Skeletal muscle satellite cell (primary cell): ENCODE results near the gene KRTAP4-1.
"Not testable (repeated sequence)": the region's sequence is repeated elsewhere in the genome, so short reads cannot be mapped to it uniquely, and the experiment has no call there.

Experiments
- H3K27me3 ChIP-seq: 2 replicates; pipeline ENCODE4 v1.7.0; 2013; ENCODE audit warnings: low read length; ENCODE audit not compliant: control insufficient read depth, insufficient read depth
- H3K36me3 ChIP-seq: 2 replicates; pipeline ENCODE4 v1.7.0; 2013; ENCODE audit warnings: mild to moderate bottlenecking, control low read depth, low read length; ENCODE audit not compliant: insufficient read depth
- H3K4me1 ChIP-seq: 2 replicates; pipeline ENCODE4 v1.7.0; 2013; ENCODE audit warnings: low read length; ENCODE audit not compliant: control insufficient read depth, insufficient read depth
- H3K4me2 ChIP-seq: 2 replicates; pipeline ENCODE4 v1.7.0; 2013; ENCODE audit warnings: mild to moderate bottlenecking, low read length
- H3K4me3 ChIP-seq: 2 replicates; pipeline ENCODE4 v1.7.0; 2013; ENCODE audit warnings: low read length
- H3K9ac ChIP-seq: 2 replicates; pipeline ENCODE4 v1.7.0; 2013; ENCODE audit warnings: mild to moderate bottlenecking, low read depth, low read length, moderate library complexity
- H3K9me3 ChIP-seq: replicated peaks from 2 replicates; pipeline ENCODE4 v1.7.0; 2013; ENCODE audit warnings: mild to moderate bottlenecking, control low read depth, low read length

The KRTAP4-1 gene

GRCh38 chr17:41167561-41167960, 17.1 kb downstream of the KRTAP4-1 start:
- H3K36me3 ChIP-seq: no peaks in the 10 kb centered on the region
- no peak overlapping the region for H3K4me3 ChIP-seq
- H3K9ac ChIP-seq: no peak overlapping the region
- no peaks in the 10 kb centered on the region for H3K27me3 ChIP-seq
- H3K9me3 ChIP-seq: no peaks in the 10 kb centered on the region
- no peak overlapping the region for H3K4me2 ChIP-seq
- H3K4me1 ChIP-seq: no peaks in the 10 kb centered on the region

GRCh38 chr17:41163828-41164227, 20.9 kb downstream of the KRTAP4-1 start:
- no peak overlapping the region for H3K9ac ChIP-seq
- no peaks in the 10 kb centered on the region for H3K4me1 ChIP-seq
- no peaks in the 10 kb centered on the region for H3K9me3 ChIP-seq
- H3K4me3 ChIP-seq: no peak overlapping the region
- no peaks in the 10 kb centered on the region for H3K36me3 ChIP-seq
- no peak overlapping the region for H3K4me2 ChIP-seq
- no peaks in the 10 kb centered on the region for H3K27me3 ChIP-seq

DNA sequence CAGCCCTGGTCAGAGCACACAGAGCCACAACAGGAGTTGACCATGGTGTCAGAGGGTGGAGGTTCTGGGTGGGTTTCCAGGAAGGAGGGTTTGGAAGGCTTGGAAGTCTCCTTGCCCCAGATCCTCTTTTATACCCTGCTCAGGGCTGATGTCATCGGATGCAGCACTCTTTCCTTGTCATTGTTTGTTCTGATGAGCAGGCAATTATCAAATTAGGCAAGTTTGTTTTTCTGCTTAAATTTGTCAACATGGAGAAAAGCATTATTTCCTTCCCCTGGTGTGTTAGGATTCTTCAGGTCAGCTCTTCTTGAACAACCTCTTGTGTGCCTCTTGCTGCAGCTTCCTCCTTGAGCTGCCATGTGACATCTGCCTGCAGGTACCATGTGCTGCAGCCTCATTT, 24.1 kb downstream of the KRTAP4-1 start, which contains the start of gene KRTAP4-4:
TSS of gene KRTAP4-4 (minus strand) at position 101 of the 400 bp plus-strand sequence. CDS start at position 44, 57 bp downstream.
- no peak within 1 kb of the TSS for H3K9ac ChIP-seq
- H3K9me3 ChIP-seq: no peaks in the 10 kb centered on the region
- no peak within 1 kb of the TSS for H3K4me2 ChIP-seq
- no peaks in the 10 kb centered on the region for H3K36me3 ChIP-seq
- no peaks in the 10 kb centered on the region for H3K4me1 ChIP-seq
- H3K27me3 ChIP-seq: no peaks in the 10 kb centered on the region
- no peak within 1 kb of the TSS for H3K4me3 ChIP-seq

- not testable (repeated sequence) for H3K9me3 ChIP-seq, H3K4me1 ChIP-seq, H3K27me3 ChIP-seq, H3K36me3 ChIP-seq, H3K9ac ChIP-seq, H3K4me3 ChIP-seq, H3K4me2 ChIP-seq
Measured at GRCh38 chr17:41160190-41160589, 24.5 kb downstream of the KRTAP4-1 start.

DNA sequence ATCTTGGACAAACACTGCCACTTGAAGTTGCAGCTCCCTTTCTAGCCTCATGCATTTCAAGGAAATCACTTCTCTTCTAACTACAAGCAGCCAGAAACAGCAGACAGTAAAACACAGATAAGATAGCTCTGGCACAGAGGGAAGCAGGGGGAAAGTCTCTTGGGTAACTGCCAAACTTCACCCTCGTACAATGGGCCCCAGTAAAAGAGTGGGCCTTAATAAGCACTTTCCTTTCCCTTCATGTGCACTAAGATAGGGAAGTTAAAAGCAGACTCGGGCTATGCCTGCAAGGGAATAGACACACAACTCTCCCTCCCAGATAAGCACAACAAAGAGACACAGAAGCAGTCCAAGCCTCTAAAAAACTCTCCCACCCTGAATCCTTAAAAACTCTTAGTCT, 30.9 kb downstream of the KRTAP4-1 start:
- no peaks in the 10 kb centered on the region for H3K36me3 ChIP-seq
- no peaks in the 10 kb centered on the region for H3K27me3 ChIP-seq
- no peaks in the 10 kb centered on the region for H3K4me1 ChIP-seq
- no peaks in the 10 kb centered on the region for H3K9me3 ChIP-seq
- no peak overlapping the region for H3K9ac ChIP-seq
- no peak overlapping the region for H3K4me2 ChIP-seq
- H3K4me3 ChIP-seq: no peak overlapping the region

DNA sequence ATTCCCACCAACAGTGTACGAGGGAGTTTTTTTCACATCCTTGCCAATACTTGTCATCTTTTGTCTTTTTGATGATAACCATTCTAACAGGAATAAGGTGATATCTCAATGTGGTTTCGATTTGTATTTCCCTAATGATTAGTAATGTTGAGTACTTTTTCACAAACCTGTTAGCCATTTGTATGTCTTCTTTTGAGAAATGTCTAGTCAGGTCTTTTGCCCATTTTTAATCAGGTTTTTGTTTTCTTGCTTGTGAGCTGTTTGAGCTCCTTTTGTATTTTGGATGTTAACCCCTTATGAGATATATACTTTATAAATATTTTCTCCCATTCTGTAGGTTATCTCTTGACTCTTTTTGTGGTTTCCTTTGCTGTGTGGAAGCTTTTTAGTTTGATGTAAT, 33.2 kb downstream of the KRTAP4-1 start:
- Histone ChIP-seq H3K36me3 (no peaks in the 10 kb centered on the region), H3K4me1 (no peaks in the 10 kb centered on the region), H3K9ac (no peak overlapping the region), H3K27me3 (no peaks in the 10 kb centered on the region), H3K9me3 (no peaks in the 10 kb centered on the region), H3K4me3 (no peak overlapping the region), H3K4me2 (no peak overlapping the region)

GRCh38 chr17:41150026-41150425, 34.7 kb downstream of the KRTAP4-1 start:
- no peaks in the 10 kb centered on the region for H3K4me1 ChIP-seq
- no peak overlapping the region for H3K4me3 ChIP-seq
- no peak overlapping the region for H3K9ac ChIP-seq
- H3K27me3 ChIP-seq: no peaks in the 10 kb centered on the region
- H3K36me3 ChIP-seq: no peaks in the 10 kb centered on the region
- no peak overlapping the region for H3K4me2 ChIP-seq
- no peaks in the 10 kb centered on the region for H3K9me3 ChIP-seq

DNA sequence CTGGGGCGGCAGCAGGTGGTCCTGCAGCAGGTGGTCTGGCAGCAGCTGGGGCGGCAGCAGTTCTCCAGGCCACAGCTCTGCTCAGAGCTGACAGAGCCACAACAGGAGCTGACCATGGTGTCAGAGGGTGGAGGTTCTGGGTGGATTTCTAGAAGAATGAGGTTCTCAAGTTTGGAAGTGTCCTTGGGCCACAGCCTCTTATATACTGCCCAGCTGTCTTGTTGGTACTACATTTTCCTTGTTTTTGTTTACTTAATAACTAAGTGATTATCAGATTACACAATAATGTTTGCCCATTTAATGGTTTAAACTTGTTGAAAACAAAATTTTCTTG, 35.1 kb downstream of the KRTAP4-1 start, which contains the start of gene KRTAP4-5:
TSS of gene KRTAP4-5 (minus strand) at position 174 of the 334 bp plus-strand sequence. CDS start at position 116, 58 bp downstream.
- no peaks in the 10 kb centered on the region for H3K27me3 ChIP-seq
- H3K9me3 ChIP-seq: no peaks in the 10 kb centered on the region
- no peaks in the 10 kb centered on the region for H3K4me1 ChIP-seq
- H3K36me3 ChIP-seq: no peaks in the 10 kb centered on the region
- H3K4me2 ChIP-seq: no peak within 1 kb of the TSS
- no peak within 1 kb of the TSS for H3K4me3 ChIP-seq
- H3K9ac ChIP-seq: no peak within 1 kb of the TSS

- H3K4me3 ChIP-seq, H3K4me1 ChIP-seq, H3K36me3 ChIP-seq, H3K27me3 ChIP-seq, H3K9ac ChIP-seq, H3K9me3 ChIP-seq, H3K4me2 ChIP-seq: not testable (repeated sequence)
Measured at GRCh38 chr17:41148971-41149651, 35.6 kb downstream of the KRTAP4-1 start.

DNA sequence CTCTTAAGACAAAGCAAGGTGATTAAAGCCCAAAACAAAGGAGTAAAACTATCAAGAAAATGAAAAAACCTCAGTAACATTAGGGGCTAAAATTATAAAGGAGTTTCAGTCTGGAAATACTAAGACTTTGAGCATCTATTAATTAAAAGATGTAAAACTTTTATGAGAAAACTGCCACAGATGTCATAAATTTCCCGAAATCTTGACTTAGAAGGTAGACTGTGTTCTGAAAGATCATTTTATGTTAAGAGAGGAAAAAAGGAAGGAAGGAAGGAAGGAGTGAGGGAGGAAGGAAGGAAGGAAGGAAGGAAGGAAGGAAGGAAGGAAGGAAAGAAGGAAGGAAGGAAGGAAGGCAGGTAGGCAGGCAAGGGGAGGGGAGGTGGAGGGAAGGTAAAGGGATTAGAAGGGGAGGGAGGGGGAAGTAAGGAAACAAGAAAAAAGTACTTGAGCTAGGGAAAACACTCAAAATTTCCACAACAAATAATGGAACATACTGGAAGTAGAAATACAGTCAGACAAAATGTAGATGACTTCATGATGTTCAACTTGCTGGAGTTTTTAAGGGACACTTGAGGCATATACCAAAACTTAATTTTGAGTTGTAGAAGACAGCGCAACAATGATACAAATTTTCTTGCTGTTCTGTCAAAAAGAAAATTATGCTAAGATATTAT, 37.0 kb downstream of the KRTAP4-1 start:
- H3K36me3 ChIP-seq: no peaks in the 10 kb centered on the region
- no peak overlapping the region for H3K4me2 ChIP-seq
- H3K9ac ChIP-seq: no peak overlapping the region
- no peak overlapping the region for H3K4me3 ChIP-seq
- no peaks in the 10 kb centered on the region for H3K27me3 ChIP-seq
- peaks cover 7% of the 10 kb centered on the region for H3K9me3 ChIP-seq
- no peaks in the 10 kb centered on the region for H3K4me1 ChIP-seq

- H3K4me1 ChIP-seq: no peaks in the 10 kb centered on the region
- peaks cover 7% of the 10 kb centered on the region for H3K9me3 ChIP-seq
- no peaks in the 10 kb centered on the region for H3K36me3 ChIP-seq
- H3K4me2 ChIP-seq: no peak overlapping the region
- H3K9ac ChIP-seq: no peak overlapping the region
- H3K27me3 ChIP-seq: no peaks in the 10 kb centered on the region
- no peak overlapping the region for H3K4me3 ChIP-seq
Measured at GRCh38 chr17:41145261-41145660, 39.5 kb downstream of the KRTAP4-1 start.

DNA sequence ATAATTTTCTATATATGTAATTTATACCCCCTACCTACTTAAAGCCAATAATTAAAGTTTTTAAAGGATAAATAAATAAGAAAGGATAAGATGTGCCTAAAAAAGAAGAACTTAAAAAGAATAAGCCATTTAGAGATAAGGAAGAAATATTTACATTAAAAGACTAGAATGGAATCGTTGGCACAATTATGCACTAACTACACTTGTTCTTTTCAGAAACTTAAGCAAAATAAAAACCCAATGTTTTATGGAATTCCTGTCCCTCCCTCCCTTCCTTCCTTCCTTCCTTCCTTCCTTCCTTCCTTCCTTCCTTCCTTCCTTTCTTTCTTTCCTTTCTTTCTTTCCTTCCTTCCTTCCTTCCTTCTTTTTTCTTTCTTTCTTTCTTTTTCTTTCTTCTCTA, 39.9 kb downstream of the KRTAP4-1 start:
- Histone ChIP-seq H3K36me3 (no peaks in the 10 kb centered on the region), H3K27me3 (no peaks in the 10 kb centered on the region), H3K4me3 (no peak overlapping the region), H3K9ac (no peak overlapping the region), H3K4me2 (no peak overlapping the region), H3K4me1 (no peaks in the 10 kb centered on the region), H3K9me3 (peaks cover 7% of the 10 kb centered on the region)
